HepG2 (cell line): ENCODE measurements around the gene TBC1D19.

ENCODE experiments used
- CTCF ChIP-seq: sonication (generic); formaldehyde crosslinking; IDR thresholded peaks from 2 replicates; pipeline ENCODE4 v1.5.0; 2020; ENCODE audit warnings: mild to moderate bottlenecking, missing genetic modification reagents, moderate library complexity
- FOXK2 ChIP-seq: fragments of 450-650 bp; IDR thresholded peaks from 2 replicates; pipeline ENCODE4 v1.6.1; 2016
- MLLT10 ChIP-seq: sonication (generic); formaldehyde crosslinking; IDR thresholded peaks from 2 replicates; pipeline ENCODE4 v1.4.0; 2020; ENCODE audit warnings: missing genetic modification reagents
- NFATC3 ChIP-seq: sonication (generic); formaldehyde crosslinking; IDR thresholded peaks from 2 replicates; pipeline ENCODE4 v1.5.1; 2020; ENCODE audit warnings: mild to moderate bottlenecking, missing genetic modification reagents
- POLR2A ChIP-seq, 2 experiments: IDR thresholded peaks; 2 replicates each; pipeline ENCODE4 v1.6.1; 2011; ENCODE audit warnings: low read depth in 2 of 2, low read length in 2 of 2, mild to moderate bottlenecking in 1 of 2, moderate library complexity in 1 of 2; ENCODE audit not compliant: insufficient read depth in 1 of 2
- POLR2AphosphoS5 ChIP-seq: IDR thresholded peaks from 2 replicates; pipeline ENCODE4 v1.6.1; 2012; ENCODE audit warnings: low read depth, low read length
- RAD51 ChIP-seq: fragments of 450-650 bp; IDR thresholded peaks from 2 replicates; pipeline ENCODE4 v1.6.1; 2016; ENCODE audit warnings: borderline replicate concordance
- REST ChIP-seq, 2 experiments: IDR thresholded peaks; 2 replicates each; pipeline ENCODE4 v1.6.1; 2011 to 2012; ENCODE audit warnings: low read length in 2 of 2, borderline replicate concordance in 1 of 2, low read depth in 1 of 2, mild to moderate bottlenecking in 1 of 2, moderate library complexity in 1 of 2
- SALL2 ChIP-seq: sonication (generic); formaldehyde crosslinking; IDR thresholded peaks from 2 replicates; pipeline ENCODE4 v1.8.1; 2023; ENCODE audit warnings: mild to moderate bottlenecking, missing genetic modification reagents, inconsistent platforms
- SMARCC2 ChIP-seq: fragments of 450-650 bp; IDR thresholded peaks from 2 replicates; pipeline ENCODE4 v1.6.1; 2017; ENCODE audit warnings: antibody characterized with exemption, mild to moderate bottlenecking
- YY1 ChIP-seq: IDR thresholded peaks from 2 replicates; pipeline ENCODE4 v1.6.1; 2011; ENCODE audit warnings: low read length, low read depth, moderate library complexity, mild to moderate bottlenecking; ENCODE audit not compliant: insufficient read depth, insufficient replicate concordance
- ZNF280D ChIP-seq: sonication (generic); formaldehyde crosslinking; IDR thresholded peaks from 2 replicates; pipeline ENCODE4 v1.5.1; 2020; ENCODE audit warnings: mild to moderate bottlenecking, missing genetic modification reagents
- ZXDC ChIP-seq: sonication (generic); formaldehyde crosslinking; IDR thresholded peaks from 2 replicates; pipeline ENCODE4 v1.5.0; 2020; ENCODE audit warnings: mild to moderate bottlenecking, missing genetic modification reagents

GRCh38 chr4:26621366-26621765, 37.5 kb downstream of the TBC1D19 start:
- TF ChIP-seq ZNF280D (CRISPR knock-in tag) (no peak), CTCF (CRISPR knock-in tag) (no peak), POLR2A (IDR thresholded peaks at IDR 0.05; ENCODE audit: insufficient read depth in 1 of 2, low read depth in 2 of 2, low read length in 2 of 2) (no peak), FOXK2 (no peak), SMARCC2 (no peak), REST (IDR thresholded peaks at IDR 0.05; ENCODE audit: borderline replicate concordance in 1 of 2, low read depth in 1 of 2, low read length in 2 of 2) (no peak), YY1 (no peak), MLLT10 (CRISPR knock-in tag) (no peak), NFATC3 (CRISPR knock-in tag) (no peak), SALL2 (CRISPR knock-in tag) (no peak), RAD51 (no peak), POLR2AphosphoS5 (no peak), ZXDC (CRISPR knock-in tag) (no peak)
